K562 (cell line): Measurements from ENCODE around the gene ACTR8. TPM values are rescaled to one million over a fixed set of nuclear protein-coding genes. Genes with fewer than 3 reads are reported as not detected.

ENCODE experiments used
- ATAC-seq: fragments of 200-7000 bp; cut with Tn5 transposase; 3 replicates; pipeline ENCODE4 v1.9.1; 2020; ENCODE audit warnings: moderate library complexity
- BruUV-seq: library from RNA; stranded (reverse); fragments of 400-500 nt; replicated peaks from 2 replicates; lab custom pipeline; 2021; lab: Mats Ljungman, UMichigan
- CTCF ChIA-PET: fragments of 300-600 bp; formaldehyde crosslinking; extraction: SDS; loops from one replicate; lab custom pipeline; 2021; ENCODE audit warnings: low intra/inter-chr PET ratio; lab: Yijun Ruan, JAX
- POLR2A ChIA-PET: fragments of 300-600, 350-650 bp; sonication (Branson Sonifier 250); formaldehyde crosslinking; extraction: SDS; loops from one replicate; lab custom pipeline; 2021; ENCODE audit warnings: antibody characterized with exemption, inconsistent platforms; lab: Yijun Ruan, JAX
- DNase-seq, 4 experiments: peaks; one replicate each; pipeline versions ENCODE4 v3.0.0 to v3.0.0-alpha.2; 2011 to 2018; ENCODE audit warnings: low spot score in 3 of 4, mixed read lengths in 3 of 4; ENCODE audit errors: extremely low read depth in 1 of 4
- FAIRE-seq: peaks from 2 replicates; lab custom pipeline; 2011; peaks lifted over from hg19 to GRCh38; lab: Jason Lieb, UNC
- H2AFZ ChIP-seq: 2 replicates; pipeline ENCODE4 v1.6.0; 2011; ENCODE audit warnings: low read depth, low read length, control low read depth, inconsistent platforms
- H3K27ac ChIP-seq: fragments of 200-600 bp; 3 replicates; pipeline ENCODE4 v1.8.0; 2011; ENCODE audit warnings: low read depth, mild to moderate bottlenecking, control low read depth, inconsistent platforms, low read length, moderate library complexity, mixed read lengths; ENCODE audit errors: extremely low read depth
- H3K27me3 ChIP-seq, 2 experiments: fragments of 300-600 bp in 1 of 2; 2 replicates in 1 of 2; 3 replicates in 1 of 2; pipeline versions ENCODE4 v1.6.0 to v1.8.0; 2011; ENCODE audit warnings: inconsistent platforms in 2 of 2, low read length in 2 of 2, mild to moderate bottlenecking in 1 of 2, mixed read lengths in 1 of 2, moderate library complexity in 1 of 2; ENCODE audit not compliant: control insufficient read depth in 2 of 2, insufficient read depth in 2 of 2
- H3K36me3 ChIP-seq: fragments of 300-600 bp; 3 replicates; pipeline ENCODE4 v1.8.0; 2011; ENCODE audit warnings: mild to moderate bottlenecking, low read length, inconsistent platforms; ENCODE audit not compliant: control insufficient read depth, insufficient read depth
- H3K4me1 ChIP-seq, 2 experiments: fragments of 200-600 bp in 1 of 2; replicated peaks in 1 of 2; 2 replicates in 1 of 2; 3 replicates in 1 of 2; pipeline versions ENCODE4 v1.5.1 to v1.8.0; 2011; ENCODE audit warnings: inconsistent platforms in 2 of 2, low read length in 2 of 2, mild to moderate bottlenecking in 1 of 2, mixed read lengths in 1 of 2, moderate library complexity in 1 of 2; ENCODE audit not compliant: control insufficient read depth in 2 of 2, insufficient read depth in 2 of 2
- H3K4me2 ChIP-seq: 2 replicates; pipeline ENCODE4 v1.6.1; 2011; ENCODE audit warnings: low read length, control low read depth, inconsistent platforms, mixed read lengths; ENCODE audit not compliant: insufficient read depth
- H3K4me3 ChIP-seq: fragments of 200-600 bp; sonication (generic), shearing (Covaris generic); 2 replicates; pipeline ENCODE4 v1.5.1; 2016; ENCODE audit warnings: control low read depth, inconsistent platforms
- H3K79me2 ChIP-seq: fragments of 200-600 bp; 3 replicates; pipeline ENCODE4 v1.8.0; 2011; ENCODE audit warnings: low read length, inconsistent platforms; ENCODE audit not compliant: control insufficient read depth, insufficient read depth
- H3K9ac ChIP-seq, 2 experiments: 2 replicates each; pipeline versions ENCODE4 v1.6.0 to v1.6.1; 2011; ENCODE audit warnings: low read depth in 2 of 2, low read length in 2 of 2, control low read depth in 1 of 2, inconsistent platforms in 1 of 2, mild to moderate bottlenecking in 1 of 2, mixed read lengths in 1 of 2; ENCODE audit not compliant: insufficient read depth in 1 of 2
- H3K9me1 ChIP-seq: one replicate; pipeline ENCODE4 v1.6.0; 2011; ENCODE audit warnings: inconsistent platforms, mild to moderate bottlenecking, low read length, moderate library complexity; ENCODE audit not compliant: control insufficient read depth, insufficient read depth
- H3K9me3 ChIP-seq: replicated peaks from 2 replicates; pipeline ENCODE4 v1.5.1; 2011; ENCODE audit warnings: low read depth, low read length, inconsistent platforms; ENCODE audit not compliant: control insufficient read depth, insufficient read depth
- H4K20me1 ChIP-seq: replicated peaks from 2 replicates; pipeline ENCODE4 v1.6.1; 2011; ENCODE audit warnings: low read length, inconsistent platforms, mixed read lengths; ENCODE audit not compliant: control insufficient read depth, insufficient read depth
- FIP1L1 ChIP-seq: fragments of 200-400 bp; formaldehyde crosslinking; IDR thresholded peaks from 2 replicates; pipeline ENCODE4 v1.6.1; 2018; ENCODE audit warnings: mild to moderate bottlenecking, low read depth, low read length; ENCODE audit not compliant: poor library complexity, severe bottlenecking
- ID3 ChIP-seq, 2 experiments: fragments of 250-450 bp in 1 of 2; fragments of 450-650 bp in 1 of 2; sonication (Bioruptor Pico) in 1 of 2; IDR thresholded peaks; 2 replicates each; pipeline versions ENCODE4 v1.6.1 to v1.8.0; 2016 to 2021; ENCODE audit warnings: mild to moderate bottlenecking in 2 of 2, moderate library complexity in 2 of 2, missing compliant biosample characterization in 1 of 2, missing genetic modification characterization in 1 of 2
- PTRF ChIP-seq: fragments of 450-650 bp; IDR thresholded peaks from 2 replicates; pipeline ENCODE4 v1.6.1; 2016; ENCODE audit warnings: mild to moderate bottlenecking, missing genetic modification characterization, missing compliant biosample characterization
- RCOR1 ChIP-seq, 2 experiments: IDR thresholded peaks; 2 replicates each; pipeline ENCODE4 v1.6.1; 2012; ENCODE audit warnings: low read depth in 2 of 2, low read length in 2 of 2, borderline replicate concordance in 1 of 2, improper control_type of control experiment in 1 of 2
- STAT5A ChIP-seq: IDR thresholded peaks from 2 replicates; pipeline ENCODE4 v1.6.1; 2012; ENCODE audit warnings: low read length, inconsistent platforms, borderline replicate concordance
- TBP ChIP-seq: optimal IDR thresholded peaks from 2 replicates; pipeline ENCODE3; 2011; ENCODE audit warnings: low read depth, low read length, improper control_type of control experiment
- TRIM24 ChIP-seq, 2 experiments: fragments of 450-650 bp; IDR thresholded peaks; 2 replicates each; pipeline ENCODE4 v1.6.1; 2016
- XRCC5 ChIP-seq: fragments of 200-400 bp; formaldehyde crosslinking; IDR thresholded peaks from 2 replicates; pipeline ENCODE4 v1.6.1; 2017; ENCODE audit warnings: low read depth, mild to moderate bottlenecking, low read length
- ZBTB8A ChIP-seq: fragments of 450-650 bp; IDR thresholded peaks from 2 replicates; pipeline ENCODE4 v1.6.1; 2018; ENCODE audit warnings: mild to moderate bottlenecking, moderate library complexity; ENCODE audit not compliant: partially characterized antibody
- ZC3H8 ChIP-seq: fragments of 450-650 bp; IDR thresholded peaks from 2 replicates; pipeline ENCODE4 v1.6.1; 2017
- ZFP36 ChIP-seq: fragments of 150-350 bp; IDR thresholded peaks from 2 replicates; pipeline ENCODE4 v1.6.1; 2018; ENCODE audit warnings: low read length, low read depth; ENCODE audit not compliant: partially characterized antibody
- ZNF263 ChIP-seq: sonication (generic); formaldehyde crosslinking; IDR thresholded peaks from 2 replicates; pipeline ENCODE4 v1.8.0; 2022; ENCODE audit warnings: mild to moderate bottlenecking, missing genetic modification reagents, borderline replicate concordance
- ZNF316 ChIP-seq: fragments of 450-650 bp; IDR thresholded peaks from 2 replicates; pipeline ENCODE4 v1.6.1; 2016
- ZSCAN29 ChIP-seq: fragments of 450-650 bp; IDR thresholded peaks from 2 replicates; pipeline ENCODE4 v1.6.1; 2017
- WGBS: fragments of 100-300 bp; shearing (Covaris generic); methylation state at CpG from one replicate; pipeline ENCODE4 v1.1.6; 2016; ENCODE audit warnings: low coverage, mixed read lengths; ENCODE audit not compliant: insufficient coverage; ENCODE audit errors: missing lambda C conversion rate; 5-methylcytosine and 5-hydroxymethylcytosine counted together
- in situ Hi-C: fragments of 300-500 bp; cut with MboI; formaldehyde crosslinking; loops from 4 replicates; pipeline ENCODE4 v1.15.0; 2018; ENCODE audit warnings: inconsistent platforms, mixed read lengths
- intact Hi-C: fragments of 100-400 bp; cut with micrococcal nuclease; formaldehyde crosslinking; loops from 2 replicates; pipeline ENCODE4 v1.14.2; 2022
- polyA plus RNA-seq, 8 experiments: library from polyadenylated mRNA; depleted of rRNA in 4 of 8; stranded (reverse) in 5 of 8; unstranded in 3 of 8; fragments of >200 nt; fragmentation: Nextera tagmentation in 2 of 8; fragmentation: Illumina TruSeq in 1 of 8; extraction: Ambion mirVana in 2 of 8; extraction: Trizol in 1 of 8; gene quantifications; 2 replicates each; pipeline versions ENCODE4 v1.2.1 to v1.2.3, GENCODE V29; 2011 to 2014; ENCODE audit warnings: inconsistent platforms in 1 of 8, missing spikeins in 1 of 8
- total RNA-seq, 7 experiments: library from RNA; depleted of rRNA in 6 of 7; stranded (reverse); fragments of >200 nt in 6 of 7; fragmentation: Illumina TruSeq in 2 of 7; extraction: Trizol in 2 of 7; gene quantifications; 2 replicates each; pipeline versions ENCODE4 v1.2.1 to v1.2.3, GENCODE V29; 2011 to 2021; ENCODE audit warnings: low replicate concordance in 1 of 7

Gene ACTR8
- total and polyA plus RNA-seq, 9 of the 15 experiments (the other 6 are each of a cell fraction or from before 2014, with no cell fraction given): 4.8 to 24.2 (median 17.5) TPM

GRCh38 chr3:53883008-53883407, 1.1 kb upstream of the ACTR8 start:
- H3K9ac ChIP-seq: no peak overlapping the region
- H3K27me3 ChIP-seq: no peaks in the 10 kb centered on the region
- ATAC-seq (no peak), DNase-seq (no peak), FAIRE-seq (no peak)
- peaks cover 2% of the 10 kb centered on the region for H3K9me1 ChIP-seq
- ChIA-PET CTCF (no interaction called here), POLR2A (interaction anchor here (0.6 kb wide), 2 partner anchors 38 to 716 kb away, joined by 3 to 4 read pairs; no protein-coding TSS in a partner anchor)
- in situ Hi-C loops: no loop called here
- no peak overlapping the region for H3K4me2 ChIP-seq
- H3K36me3 ChIP-seq: peaks cover 53% of the 10 kb centered on the region
- TF ChIP-seq PTRF (tag) (no peak), STAT5A (no peak), XRCC5 (no peak), FIP1L1 (no peak), ZFP36 (no peak), ZSCAN29 (no peak), ID3 (CRISPR knock-in tag; IDR thresholded peaks at IDR 0.05) (no peak), ID3 (tag; IDR thresholded peaks at IDR 0.05) (no peak), ZNF263 (CRISPR knock-in tag) (no peak), ZNF316 (no peak), TRIM24 (IDR thresholded peaks at IDR 0.05) (no peak), RCOR1 (IDR thresholded peaks at IDR 0.05; ENCODE audit: borderline replicate concordance in 1 of 2, low read depth in 2 of 2, low read length in 2 of 2) (no peak), ZBTB8A (no peak), TBP (no peak), ZC3H8 (no peak)
- no peak overlapping the region for H3K4me3 ChIP-seq
- H2AFZ ChIP-seq: no peak overlapping the region
- WGBS: 65% methylated on average over 4 of the region's 4 CpGs
- no peaks in the 10 kb centered on the region for H3K9me3 ChIP-seq
- intact Hi-C loops: no loop called here
- H4K20me1 ChIP-seq: 0 out of 2 replicates have a peak, but pooled peaks cover under 1% of the 10 kb centered on the region
- H3K4me1 ChIP-seq: peaks cover 5 to 10% of the 10 kb centered on the region in 2 experiments; a peak in 4 of 5 replicates
- no TSS peak for BruUV-seq
- peaks cover 14% of the 10 kb centered on the region for H3K79me2 ChIP-seq
- no peak overlapping the region for H3K27ac ChIP-seq
